Measurements from ENCODE around the gene CRK.

Gene CRK

GRCh38 chr17:1434150-1434549 lies 21.9 kb downstream of the CRK start:
- Histone ChIP-seq H3K79me2 (ENCODE audit: insufficient read depth, low read length) (peaks cover 14% of the 10 kb centered on the region; the same call in 1 of the 2 replicates), H3K4me3 (ENCODE audit: low read length, poor library complexity, severe bottlenecking) (no peak overlapping the region)
- no peak for TF ChIP-seq CTCF (conservative IDR thresholded peaks at IDR 0.05; ENCODE audit: low read length)
- TF ChIP-seq EZH2phosphoT487 (IDR thresholded peaks at IDR 0.05; ENCODE audit: borderline replicate concordance): no peak

GRCh38 chr17:1431631-1432104 lies 24.4 kb downstream of the CRK start:
- H3K36me3 ChIP-seq (ENCODE audit: insufficient read depth, low read length): peaks cover 23% of the 10 kb centered on the region; the same call in 1 of the 2 replicates
- no peak overlapping the region for H3K4me2 ChIP-seq (ENCODE audit: low read depth, low read length, poor library complexity, severe bottlenecking)
- no peak overlapping the region for H3K4me3 ChIP-seq (ENCODE audit: low read length, poor library complexity, severe bottlenecking)
- H3F3A ChIP-seq (ENCODE audit: low read depth): no peaks in the 10 kb centered on the region
- no peaks in the 10 kb centered on the region for H3K4me1 ChIP-seq (ENCODE audit: insufficient read depth, low read length, poor library complexity, severe bottlenecking)
- H3K9ac ChIP-seq (ENCODE audit: low read depth, low read length, poor library complexity, severe bottlenecking): no peak overlapping the region
- no peak overlapping the region for H2AFZ ChIP-seq (ENCODE audit: low read length)
- no peaks in the 10 kb centered on the region for H3K27me3 ChIP-seq (ENCODE audit: insufficient read depth, low read length, poor library complexity, severe bottlenecking)
- H4K20me1 ChIP-seq (ENCODE audit: insufficient read depth, low read length, poor library complexity, severe bottlenecking): no peaks in the 10 kb centered on the region
- TF ChIP-seq EZH2phosphoT487 (IDR thresholded peaks at IDR 0.05; ENCODE audit: borderline replicate concordance) (no peak), CTCF (conservative IDR thresholded peaks at IDR 0.05; ENCODE audit: low read length) (no peak)
- H3K9me3 ChIP-seq (ENCODE audit: insufficient read depth, low read depth, low read length): no peaks in the 10 kb centered on the region
- peaks cover 9% of the 10 kb centered on the region; the same call in 1 of the 2 replicates for H3K79me2 ChIP-seq (ENCODE audit: insufficient read depth, low read length)
- no peaks in the 10 kb centered on the region for H3K9me2 ChIP-seq (replicated peaks; ENCODE audit: low read depth, low read length)

More at GRCh38 chr17:1434150-1434549, 21.9 kb downstream of the CRK start:
- no peaks in the 10 kb centered on the region for H3K9me2 ChIP-seq (replicated peaks; ENCODE audit: low read depth, low read length)
- H3F3A ChIP-seq (ENCODE audit: low read depth): no peaks in the 10 kb centered on the region
- no peaks in the 10 kb centered on the region for H3K4me1 ChIP-seq (ENCODE audit: insufficient read depth, low read length, poor library complexity, severe bottlenecking)
- no peak overlapping the region for H2AFZ ChIP-seq (ENCODE audit: low read length)
- H3K9ac ChIP-seq (ENCODE audit: low read depth, low read length, poor library complexity, severe bottlenecking): no peak overlapping the region
- H3K27me3 ChIP-seq (ENCODE audit: insufficient read depth, low read length, poor library complexity, severe bottlenecking): no peaks in the 10 kb centered on the region
- no peaks in the 10 kb centered on the region for H4K20me1 ChIP-seq (ENCODE audit: insufficient read depth, low read length, poor library complexity, severe bottlenecking)
- H3K9me3 ChIP-seq (ENCODE audit: insufficient read depth, low read depth, low read length): no peaks in the 10 kb centered on the region
- H3K36me3 ChIP-seq (ENCODE audit: insufficient read depth, low read length): peaks cover 27% of the 10 kb centered on the region; the same call in 1 of the 2 replicates
- H3K4me2 ChIP-seq (ENCODE audit: low read depth, low read length, poor library complexity, severe bottlenecking): no peak overlapping the region

DNA sequence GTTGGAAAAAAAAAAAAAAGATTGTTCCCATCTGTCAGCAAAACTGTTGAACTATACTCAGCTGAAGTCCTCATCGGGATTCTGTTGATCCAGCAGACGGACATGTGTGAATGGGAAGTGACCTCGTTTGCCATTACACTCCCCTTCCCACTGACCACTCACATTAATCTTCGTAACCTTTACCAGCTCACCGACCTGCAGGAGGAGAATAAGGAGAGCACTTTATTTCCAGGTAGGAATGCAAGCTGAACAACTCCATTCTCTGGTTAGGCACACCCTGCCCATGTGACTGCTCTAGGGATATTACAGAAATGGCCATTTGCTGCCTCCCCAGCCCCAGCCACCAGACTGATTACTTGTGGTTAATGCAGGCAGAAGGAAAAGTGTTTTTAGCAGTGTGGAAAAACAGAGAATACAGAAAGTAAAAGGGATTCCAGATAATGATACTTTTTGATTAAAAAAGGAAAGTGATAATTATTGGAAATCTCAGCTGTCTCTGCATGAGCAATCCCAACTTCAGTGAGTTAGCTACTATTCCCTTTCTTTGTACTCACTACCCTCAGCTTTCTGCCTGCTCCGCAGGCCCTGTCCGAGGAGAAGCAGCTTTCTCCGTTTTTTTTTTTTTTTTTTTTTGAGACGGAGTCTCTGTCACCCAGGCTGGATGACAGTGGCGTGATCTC lies 32.4 kb downstream of the CRK start:
- no peaks in the 10 kb centered on the region; the same call in 1 of the 2 replicates for H3K79me2 ChIP-seq (ENCODE audit: insufficient read depth, low read length)
- no peaks in the 10 kb centered on the region for H3K9me2 ChIP-seq (replicated peaks; ENCODE audit: low read depth, low read length)
- H3K4me1 ChIP-seq (ENCODE audit: insufficient read depth, low read length, poor library complexity, severe bottlenecking): no peaks in the 10 kb centered on the region
- no peaks in the 10 kb centered on the region for H4K20me1 ChIP-seq (ENCODE audit: insufficient read depth, low read length, poor library complexity, severe bottlenecking)
- TF ChIP-seq EZH2phosphoT487 (IDR thresholded peaks at IDR 0.05; ENCODE audit: borderline replicate concordance): no peak
- no peak for TF ChIP-seq CTCF (conservative IDR thresholded peaks at IDR 0.05; ENCODE audit: low read length)
- H3K4me2 ChIP-seq (ENCODE audit: low read depth, low read length, poor library complexity, severe bottlenecking): no peak overlapping the region
- H3F3A ChIP-seq (ENCODE audit: low read depth): no peaks in the 10 kb centered on the region
- H3K4me3 ChIP-seq (ENCODE audit: low read length, poor library complexity, severe bottlenecking): no peak overlapping the region
- no peaks in the 10 kb centered on the region for H3K9me3 ChIP-seq (ENCODE audit: insufficient read depth, low read depth, low read length)
- peaks cover 25% of the 10 kb centered on the region; the same call in 1 of the 2 replicates for H3K36me3 ChIP-seq (ENCODE audit: insufficient read depth, low read length)
- no peak overlapping the region for H2AFZ ChIP-seq (ENCODE audit: low read length)
- no peaks in the 10 kb centered on the region for H3K27me3 ChIP-seq (ENCODE audit: insufficient read depth, low read length, poor library complexity, severe bottlenecking)
- H3K9ac ChIP-seq (ENCODE audit: low read depth, low read length, poor library complexity, severe bottlenecking): no peak overlapping the region

All from Loucy (cell line).